Ramos (cell line): ENCODE measurements around the gene DRP2.
"Not testable (repeated sequence)": the region's sequence is repeated elsewhere in the genome, so short reads cannot be mapped to it uniquely, and the experiment has no call there.

Experiments
- in situ Hi-C: fragments of 300-500 bp; cut with MboI; formaldehyde crosslinking; loops from one replicate; pipeline ENCODE4 v1.14.3; 2022; ENCODE audit warnings: low sequenced_read_pairs; ENCODE audit not compliant: unreplicated experiment

Gene DRP2

DNA sequence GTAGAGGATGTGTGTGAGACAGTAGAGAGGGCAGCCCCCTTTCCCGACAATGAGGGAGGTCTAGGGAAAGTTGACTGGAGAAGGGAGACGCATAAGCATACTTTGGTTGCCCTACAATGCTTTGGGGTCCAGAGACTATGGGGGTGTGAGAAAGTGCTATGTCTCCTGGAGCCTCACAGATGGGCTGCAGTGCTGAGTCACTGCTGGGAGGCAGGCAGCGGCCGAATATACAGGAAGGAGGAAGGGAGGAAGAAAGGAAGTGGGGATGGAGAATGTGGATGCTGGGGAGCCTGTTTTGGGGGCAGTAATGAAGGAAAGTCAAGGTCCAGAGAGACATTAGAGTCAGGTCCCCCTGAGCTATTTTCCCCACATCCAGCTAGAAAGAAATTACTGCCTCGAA is 12.7 kb downstream of the DRP2 start:
- in situ Hi-C loops = no loop called here

DNA sequence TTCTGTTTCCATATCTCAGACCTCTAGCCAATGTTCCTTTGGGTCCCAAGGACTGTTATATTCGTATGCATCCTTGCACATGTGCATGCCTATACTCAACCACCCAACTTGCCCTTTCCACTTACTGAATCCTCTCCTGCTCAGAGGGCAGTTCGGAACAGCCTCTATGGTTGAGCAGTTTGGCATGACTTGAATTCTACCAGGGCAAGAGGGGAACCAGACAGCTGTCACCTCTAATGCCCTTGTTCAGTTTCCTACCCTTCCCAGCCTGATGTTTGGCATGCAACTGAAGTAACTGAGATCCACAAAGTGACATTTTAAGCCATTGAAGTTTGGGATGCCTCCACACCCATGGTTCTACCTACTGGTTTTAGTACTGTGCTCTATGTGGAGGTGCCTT is 17.5 kb downstream of the DRP2 start:
- in situ Hi-C loops = no loop called here

- in situ Hi-C loops = no loop called here
Observed at GRCh38 chrX:101241531-101241930, 21.9 kb downstream of the DRP2 start.

DNA sequence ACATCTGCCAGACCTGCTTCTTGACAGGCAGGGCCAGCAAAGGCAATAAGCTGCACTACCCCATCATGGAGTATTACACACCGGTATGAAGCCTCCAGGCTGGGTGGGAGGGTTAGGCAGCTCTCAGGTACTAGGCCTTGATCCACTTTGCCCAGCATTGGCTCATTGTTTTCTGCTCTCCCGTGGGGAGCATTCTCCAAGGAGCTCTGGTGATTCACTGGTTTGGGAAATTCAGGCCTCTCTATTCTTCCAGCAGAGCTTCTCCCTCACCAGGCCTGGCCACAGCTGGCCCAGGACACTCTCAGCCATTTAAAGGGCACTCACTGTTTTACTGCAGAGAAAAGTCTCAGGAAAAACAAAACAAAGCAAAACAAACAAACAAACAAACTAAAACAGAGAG is 33.0 kb downstream of the DRP2 start:
- in situ Hi-C loops = no loop called here

DNA sequence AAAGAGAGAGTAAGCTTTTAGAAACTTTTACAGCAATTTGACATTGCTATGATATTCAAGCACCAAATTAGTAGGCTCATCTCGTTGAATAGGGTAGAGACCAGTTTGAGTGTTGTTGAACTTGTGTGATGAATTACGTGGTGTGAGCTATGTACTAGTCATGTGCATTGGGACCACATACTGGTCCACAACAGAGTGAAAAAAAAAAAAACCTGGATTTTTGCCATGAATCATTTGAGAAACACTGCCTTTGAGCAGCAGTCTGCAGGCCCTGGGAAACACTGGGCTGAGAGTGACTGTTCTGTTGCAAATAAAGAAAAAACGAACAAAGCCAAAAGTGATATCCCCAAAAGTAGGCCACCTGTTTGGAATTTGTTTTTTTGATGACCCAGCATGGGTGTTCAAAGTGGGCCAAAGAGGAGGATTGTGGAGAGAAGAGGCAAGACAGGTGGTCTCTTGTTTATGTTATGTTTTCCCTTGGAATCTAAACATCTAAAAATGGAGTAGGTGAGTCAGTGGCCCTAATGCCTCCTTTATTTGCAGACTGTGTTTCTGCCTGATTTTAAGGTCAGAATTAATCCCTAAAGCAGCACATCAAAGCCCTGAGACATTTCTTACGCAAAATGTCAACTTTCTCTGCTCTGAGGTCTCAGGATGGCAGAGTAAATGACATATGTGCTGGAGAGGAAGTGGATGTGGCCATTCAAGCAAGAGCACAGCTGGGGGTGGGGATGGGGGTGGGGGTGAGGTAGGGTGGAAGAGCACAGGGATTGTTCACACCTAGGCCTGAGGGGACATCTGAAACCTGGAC is 38.1 kb downstream of the DRP2 start:
- in situ Hi-C loops = no loop called here

- in situ Hi-C loops = no loop called here
Observed at GRCh38 chrX:101258259-101258581, 38.6 kb downstream of the DRP2 start.

GRCh38 chrX:101260435-101260834 is 40.8 kb downstream of the DRP2 start:
- in situ Hi-C loops = no loop called here

GRCh38 chrX:101262590-101262989 is 43.0 kb downstream of the DRP2 start:
- in situ Hi-C loops = no loop called here

DNA sequence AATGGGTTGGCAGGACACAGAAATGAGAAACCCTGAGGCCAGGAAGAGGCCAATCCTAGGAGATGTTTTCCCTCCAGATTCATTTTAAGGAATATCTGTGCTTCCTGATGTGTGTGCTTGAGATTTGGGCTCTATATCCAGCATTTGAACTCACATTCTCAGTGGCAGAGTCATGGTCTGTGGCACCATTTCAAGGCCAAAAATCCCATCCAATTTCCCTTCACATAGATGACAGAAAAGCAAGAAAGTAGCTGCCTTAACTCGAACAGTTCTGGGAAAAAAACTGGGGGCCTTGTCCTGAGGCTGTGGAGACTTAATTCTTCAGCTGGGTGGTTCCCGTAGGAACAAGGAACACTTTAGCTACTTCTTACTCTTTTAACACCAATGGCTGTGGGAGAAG is 44.2 kb downstream of the DRP2 start:
- in situ Hi-C loops = no loop called here

GRCh38 chrX:101265869-101266428 is 46.4 kb downstream of the DRP2 start:
- in situ Hi-C loops = no loop called here

GRCh38 chrX:101274198-101274597 is 54.6 kb downstream of the DRP2 start:
- in situ Hi-C loops = no loop called here

GRCh38 chrX:101276238-101276637 is 56.7 kb downstream of the DRP2 start:
- in situ Hi-C loops = no loop called here

GRCh38 chrX:101287402-101287801 is 67.8 kb downstream of the DRP2 start:
- in situ Hi-C loops = no loop called here

- in situ Hi-C loops = no loop called here
Observed at GRCh38 chrX:101290957-101291603, 71.5 kb downstream of the DRP2 start, which contains the start of gene TAF7L. TAF7L (minus strand) TSS chrX:101291334; CDS start chrX:101287543, 3,791 bp downstream.

DNA sequence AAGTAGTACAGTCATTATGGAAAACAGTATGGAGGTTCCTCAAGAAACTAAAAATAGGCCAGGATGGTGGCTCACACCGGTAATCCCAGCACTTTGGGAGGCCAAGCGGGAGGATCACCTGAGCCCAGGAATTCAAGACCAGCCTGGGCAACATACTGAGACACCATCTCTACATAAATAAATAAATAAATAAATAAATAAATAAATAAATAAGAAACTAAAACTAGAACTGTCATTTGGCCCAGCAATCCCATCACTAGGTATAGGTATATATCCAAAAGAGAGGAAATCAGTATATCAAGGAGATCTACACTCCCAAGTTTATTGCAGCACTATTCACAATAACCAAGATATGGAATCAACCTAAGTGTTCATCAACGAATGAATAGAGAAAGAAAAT is 76.0 kb downstream of the DRP2 start:
- in situ Hi-C loops = not testable (repeated sequence)

DNA sequence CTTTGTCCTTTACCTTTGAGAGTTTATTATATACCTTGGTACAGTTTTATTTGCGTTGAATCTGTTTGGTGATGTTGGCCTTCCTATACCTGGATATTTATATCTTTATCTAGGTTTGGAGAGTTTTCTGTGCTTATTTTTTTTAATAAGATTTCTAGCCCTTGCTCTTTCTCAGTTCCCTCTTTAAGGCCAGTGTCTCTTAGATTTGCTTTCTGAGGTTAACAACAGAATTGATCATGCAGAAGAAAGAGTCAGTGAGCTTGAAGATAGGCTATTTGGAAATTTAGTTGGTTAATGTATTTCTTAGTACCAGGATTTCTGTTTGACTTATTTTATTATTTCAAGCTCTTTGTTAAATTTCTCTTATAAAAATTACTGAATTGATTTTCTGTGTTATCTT is 84.2 kb downstream of the DRP2 start:
- in situ Hi-C loops = no loop called here
